AG04449 (cell line): ENCODE results near the gene MRPS9.

Source experiments
- CTCF ChIA-PET: fragments of 350-600 bp; formaldehyde crosslinking; extraction: SDS; loops from one replicate; lab custom pipeline; 2021; ENCODE audit warnings: antibody characterized with exemption; lab: Yijun Ruan, JAX
- POLR2A ChIA-PET: fragments of 400-600, 350-600 bp; formaldehyde crosslinking; extraction: SDS; loops from one replicate; lab custom pipeline; 2020; ENCODE audit warnings: antibody characterized with exemption, inconsistent platforms; lab: Yijun Ruan, JAX
- DNase-seq: peaks from one replicate; pipeline ENCODE4 v3.0.0-alpha.2; 2010; ENCODE audit warnings: low read depth, low spot score
- H3K4me3 ChIP-seq: 2 replicates; pipeline ENCODE4 v1.5.1; 2011; ENCODE audit warnings: low read depth, mild to moderate bottlenecking, control low read depth, low read length
- TF ChIP-seq, protein P1 (sequence below): IDR thresholded peaks from one replicate; pipeline ENCODE4 v1.5.1; 2011; ENCODE audit warnings: mild to moderate bottlenecking, moderate library complexity, low read length, control low read depth, inconsistent platforms; ENCODE audit not compliant: insufficient read depth; ENCODE audit errors: missing control alignments

MRPS9 gene

DNA sequence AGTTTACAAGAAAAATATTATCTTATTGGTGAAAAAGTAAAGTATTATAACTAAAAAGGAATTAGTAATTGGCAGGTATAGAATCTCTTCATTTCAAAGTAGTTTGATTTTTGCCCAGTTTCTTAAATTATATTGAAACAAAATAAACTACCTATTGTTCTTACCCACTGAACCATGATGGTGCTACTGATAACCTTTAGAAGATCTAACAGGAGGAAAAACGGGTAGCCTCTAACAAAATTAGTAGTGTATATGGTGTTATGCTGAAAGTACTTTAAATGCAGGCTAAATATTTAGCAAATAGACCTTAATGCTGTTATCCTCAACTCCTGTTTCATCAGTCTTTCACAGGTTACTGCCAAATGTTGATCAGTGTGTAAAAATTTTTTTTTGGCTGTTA lies 19.1 kb downstream of the MRPS9 start:
- H3K4me3 ChIP-seq = no peak overlapping the region

DNA sequence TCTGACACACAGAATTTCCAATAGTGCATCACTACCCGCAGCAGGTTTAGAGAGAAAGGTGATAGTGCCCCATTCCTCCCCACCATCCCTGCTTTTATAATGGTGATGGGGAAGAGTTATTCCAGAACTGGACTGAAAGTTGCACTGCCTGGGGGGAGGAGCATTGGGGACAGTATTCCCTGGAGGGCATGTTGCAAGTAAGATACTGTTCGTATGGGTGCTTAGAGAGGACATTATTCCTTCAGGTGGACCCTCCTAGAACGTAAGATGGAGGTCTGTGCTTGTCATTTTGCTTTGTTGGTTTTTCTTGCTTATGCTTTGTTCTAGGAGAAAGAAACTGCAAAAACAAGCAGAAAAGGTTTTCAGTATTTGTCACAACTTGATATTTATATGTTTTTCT lies 23.7 kb downstream of the MRPS9 start:
- TF ChIP-seq, protein P1, sequence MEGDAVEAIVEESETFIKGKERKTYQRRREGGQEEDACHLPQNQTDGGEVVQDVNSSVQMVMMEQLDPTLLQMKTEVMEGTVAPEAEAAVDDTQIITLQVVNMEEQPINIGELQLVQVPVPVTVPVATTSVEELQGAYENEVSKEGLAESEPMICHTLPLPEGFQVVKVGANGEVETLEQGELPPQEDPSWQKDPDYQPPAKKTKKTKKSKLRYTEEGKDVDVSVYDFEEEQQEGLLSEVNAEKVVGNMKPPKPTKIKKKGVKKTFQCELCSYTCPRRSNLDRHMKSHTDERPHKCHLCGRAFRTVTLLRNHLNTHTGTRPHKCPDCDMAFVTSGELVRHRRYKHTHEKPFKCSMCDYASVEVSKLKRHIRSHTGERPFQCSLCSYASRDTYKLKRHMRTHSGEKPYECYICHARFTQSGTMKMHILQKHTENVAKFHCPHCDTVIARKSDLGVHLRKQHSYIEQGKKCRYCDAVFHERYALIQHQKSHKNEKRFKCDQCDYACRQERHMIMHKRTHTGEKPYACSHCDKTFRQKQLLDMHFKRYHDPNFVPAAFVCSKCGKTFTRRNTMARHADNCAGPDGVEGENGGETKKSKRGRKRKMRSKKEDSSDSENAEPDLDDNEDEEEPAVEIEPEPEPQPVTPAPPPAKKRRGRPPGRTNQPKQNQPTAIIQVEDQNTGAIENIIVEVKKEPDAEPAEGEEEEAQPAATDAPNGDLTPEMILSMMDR = no peak
- DNase-seq = no peak
- ChIA-PET POLR2A (no interaction called here), CTCF (no interaction called here)
- H3K4me3 ChIP-seq = no peak overlapping the region

More for the DNA sequence above, 19.1 kb downstream of the MRPS9 start:
- TF ChIP-seq, protein P1 = no peak
- ChIA-PET POLR2A (interaction anchor here (0.7 kb wide), 1 partner anchor 47 kb away, joined by 3 read pairs; no protein-coding TSS in a partner anchor), CTCF (interaction anchor here (1.5 kb wide), 1 partner anchor 179 kb away, joined by 3 read pairs; no protein-coding TSS in a partner anchor)
- DNase-seq = no peak

DNA sequence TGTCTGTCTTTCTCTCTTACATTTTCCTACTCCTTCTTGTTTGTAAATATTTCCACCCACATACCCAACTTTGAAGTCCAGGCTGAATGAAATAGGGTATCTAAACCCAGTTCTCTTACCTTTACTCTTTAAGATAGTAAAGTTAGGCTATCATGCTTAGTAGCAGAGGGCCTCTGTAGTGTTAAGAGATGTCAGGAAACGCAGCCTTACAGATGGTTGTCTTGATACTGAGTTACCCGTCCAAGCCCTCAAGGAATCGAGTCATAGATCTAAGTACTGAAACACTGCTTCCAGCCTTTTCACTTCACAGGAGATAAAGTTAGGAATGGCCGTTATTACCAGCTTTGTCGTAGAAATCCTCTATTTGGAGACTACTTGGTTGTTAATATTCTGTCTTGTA lies 24.3 kb downstream of the MRPS9 start:
- no peak for DNase-seq
- ChIA-PET CTCF (no interaction called here), POLR2A (no interaction called here)
- TF ChIP-seq, protein P1 = no peak
- no peak overlapping the region for H3K4me3 ChIP-seq

DNA sequence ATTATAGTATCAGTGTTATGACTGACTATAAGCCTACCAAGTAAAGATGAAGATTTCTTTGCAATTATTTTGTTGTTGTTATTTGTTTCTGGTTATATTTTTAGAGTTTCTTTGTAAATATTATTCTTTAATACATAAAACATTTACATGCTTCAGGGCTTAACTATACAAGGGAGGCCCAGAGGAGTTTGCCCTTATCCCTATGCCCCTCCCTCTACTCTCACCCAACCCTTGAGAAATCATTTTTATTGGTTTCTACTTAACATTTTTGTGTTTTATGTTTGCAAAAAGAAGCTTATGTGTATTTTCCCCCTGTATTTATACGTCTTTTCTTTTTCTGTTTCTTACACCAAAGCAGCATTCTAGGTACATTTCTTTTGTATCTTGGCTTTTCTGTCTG lies 30.5 kb downstream of the MRPS9 start:
- TF ChIP-seq, protein P1 = no peak
- ChIA-PET CTCF (no interaction called here), POLR2A (no interaction called here)
- no peak for DNase-seq
- H3K4me3 ChIP-seq = no peak overlapping the region

DNA sequence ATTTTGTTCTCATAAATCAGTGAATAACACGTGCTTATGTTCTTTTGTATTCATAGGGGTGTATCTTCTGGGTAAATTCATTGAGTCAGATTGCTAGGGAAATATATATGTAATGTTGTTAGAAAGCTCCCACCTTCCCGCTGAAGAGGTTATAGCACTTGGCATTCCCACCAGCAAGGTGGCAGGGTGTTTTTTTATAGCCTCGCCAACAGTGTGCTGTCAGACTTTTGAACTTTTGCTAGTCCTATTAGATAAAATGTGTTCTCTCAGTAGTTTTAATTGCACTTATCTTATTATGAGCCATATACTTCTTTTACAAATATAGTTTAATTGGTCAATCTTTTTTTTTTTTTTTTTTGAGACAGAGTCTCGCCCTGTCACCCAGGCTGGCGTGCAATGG lies 31.0 kb downstream of the MRPS9 start:
- DNase-seq = no peak
- TF ChIP-seq, protein P1 = no peak
- ChIA-PET CTCF (no interaction called here), POLR2A (no interaction called here)
- no peak overlapping the region for H3K4me3 ChIP-seq

DNA sequence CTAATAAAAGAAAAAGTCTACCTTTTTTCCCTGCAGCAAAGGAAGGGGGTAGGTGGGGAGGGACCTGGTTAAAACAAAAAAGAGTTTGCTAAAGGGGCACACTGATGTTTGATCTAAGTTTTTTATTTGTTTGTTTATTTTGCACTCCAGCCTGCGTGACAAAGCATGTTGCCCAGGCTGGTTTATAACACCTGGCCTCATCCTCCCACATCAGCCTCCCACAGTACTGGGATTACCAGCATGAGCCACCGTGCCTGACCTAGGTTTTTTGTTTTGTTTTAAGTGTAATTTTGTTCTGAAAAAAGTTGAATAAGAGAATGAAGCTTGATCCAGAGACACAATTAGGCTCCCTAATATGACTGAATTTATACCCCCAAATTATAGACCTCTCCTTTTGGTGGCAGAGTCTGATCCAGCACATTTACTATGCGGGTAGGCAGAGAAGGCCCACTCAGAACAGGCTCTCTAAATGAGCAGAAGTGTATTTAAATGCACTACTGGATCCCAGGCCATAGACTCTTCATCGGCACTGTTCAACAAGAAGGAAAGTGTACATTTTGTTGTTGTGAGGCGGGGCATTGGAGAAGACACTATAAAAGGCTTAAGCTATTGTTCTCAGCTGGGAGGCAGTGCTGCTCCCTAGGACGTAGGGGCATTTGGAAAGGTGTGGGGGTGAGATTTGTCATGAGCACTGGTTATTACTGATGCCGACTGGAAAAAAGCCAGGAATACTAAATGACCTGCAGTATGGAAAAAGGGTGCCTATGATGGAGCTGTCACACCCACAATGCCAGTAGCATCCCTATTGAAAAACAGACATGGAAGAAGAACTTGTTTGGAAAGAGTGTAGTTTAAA lies 32.4 kb downstream of the MRPS9 start:
- CTCF ChIA-PET = interaction anchor here (1.0 kb wide), 1 partner anchor 10 kb away, joined by 4 read pairs; no protein-coding TSS in a partner anchor
- no peak overlapping the region for H3K4me3 ChIP-seq
- TF ChIP-seq, protein P1 = no peak
- POLR2A ChIA-PET = no interaction called here
- DNase-seq = no peak
